ENCODE measurements around the gene UBC.
"Not testable (repeated sequence)": the region's sequence is repeated elsewhere in the genome, so short reads cannot be mapped to it uniquely, and the experiment has no call there.

Gene UBC

DNA sequence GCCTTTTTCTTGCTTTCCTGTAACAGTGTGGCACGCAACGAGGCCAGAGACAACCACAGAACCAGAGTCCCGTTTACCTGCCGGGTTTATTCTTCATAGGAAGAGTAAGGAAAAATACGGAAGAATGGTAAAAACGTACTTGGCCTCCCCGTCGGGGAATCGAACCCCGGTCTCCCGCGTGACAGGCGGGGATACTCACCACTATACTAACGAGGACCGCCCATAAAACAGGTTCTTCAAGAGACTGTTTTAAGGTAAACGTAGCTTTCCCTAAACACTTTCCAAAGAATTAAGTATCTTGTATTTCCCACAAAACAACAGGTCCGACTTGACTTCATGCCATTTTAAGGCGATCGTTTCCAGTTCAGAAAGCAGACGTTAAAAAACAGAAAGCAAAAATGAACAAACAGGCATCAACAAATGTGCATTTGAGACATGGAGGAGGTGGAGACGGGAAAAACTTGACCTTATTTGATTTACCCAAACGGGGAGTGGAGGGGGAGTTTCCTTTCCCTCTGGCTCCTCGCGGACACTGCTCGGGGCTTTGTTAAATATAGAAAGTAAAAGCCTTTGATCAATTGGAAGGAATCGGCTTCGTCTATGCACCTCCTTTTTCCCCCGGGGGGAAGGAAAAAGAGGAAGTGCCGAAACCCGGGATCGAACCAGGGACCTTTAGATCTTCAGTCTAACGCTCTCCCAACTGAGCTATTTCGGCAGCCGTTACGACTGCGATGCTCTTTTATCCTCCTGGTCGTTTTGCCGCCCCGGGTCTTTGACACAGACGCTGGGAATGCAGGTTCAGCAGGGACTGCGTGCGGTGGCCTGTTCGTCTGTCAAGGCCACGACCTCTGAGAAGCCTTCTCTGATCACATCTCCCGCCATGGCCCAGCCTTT lies 13.0 kb upstream of the UBC start:
- no peak for DNase-seq (ENCODE audit: extremely low read depth, low read depth)
- TF ChIP-seq, protein P1, sequence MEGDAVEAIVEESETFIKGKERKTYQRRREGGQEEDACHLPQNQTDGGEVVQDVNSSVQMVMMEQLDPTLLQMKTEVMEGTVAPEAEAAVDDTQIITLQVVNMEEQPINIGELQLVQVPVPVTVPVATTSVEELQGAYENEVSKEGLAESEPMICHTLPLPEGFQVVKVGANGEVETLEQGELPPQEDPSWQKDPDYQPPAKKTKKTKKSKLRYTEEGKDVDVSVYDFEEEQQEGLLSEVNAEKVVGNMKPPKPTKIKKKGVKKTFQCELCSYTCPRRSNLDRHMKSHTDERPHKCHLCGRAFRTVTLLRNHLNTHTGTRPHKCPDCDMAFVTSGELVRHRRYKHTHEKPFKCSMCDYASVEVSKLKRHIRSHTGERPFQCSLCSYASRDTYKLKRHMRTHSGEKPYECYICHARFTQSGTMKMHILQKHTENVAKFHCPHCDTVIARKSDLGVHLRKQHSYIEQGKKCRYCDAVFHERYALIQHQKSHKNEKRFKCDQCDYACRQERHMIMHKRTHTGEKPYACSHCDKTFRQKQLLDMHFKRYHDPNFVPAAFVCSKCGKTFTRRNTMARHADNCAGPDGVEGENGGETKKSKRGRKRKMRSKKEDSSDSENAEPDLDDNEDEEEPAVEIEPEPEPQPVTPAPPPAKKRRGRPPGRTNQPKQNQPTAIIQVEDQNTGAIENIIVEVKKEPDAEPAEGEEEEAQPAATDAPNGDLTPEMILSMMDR (IDR thresholded peaks at IDR 0.05; ENCODE audit: low read depth, low read length, missing control alignments) = no peak
- H3K4me3 ChIP-seq (replicated peaks; ENCODE audit: low read depth, low read length) = peak overlapping the region; percentile 61

DNA sequence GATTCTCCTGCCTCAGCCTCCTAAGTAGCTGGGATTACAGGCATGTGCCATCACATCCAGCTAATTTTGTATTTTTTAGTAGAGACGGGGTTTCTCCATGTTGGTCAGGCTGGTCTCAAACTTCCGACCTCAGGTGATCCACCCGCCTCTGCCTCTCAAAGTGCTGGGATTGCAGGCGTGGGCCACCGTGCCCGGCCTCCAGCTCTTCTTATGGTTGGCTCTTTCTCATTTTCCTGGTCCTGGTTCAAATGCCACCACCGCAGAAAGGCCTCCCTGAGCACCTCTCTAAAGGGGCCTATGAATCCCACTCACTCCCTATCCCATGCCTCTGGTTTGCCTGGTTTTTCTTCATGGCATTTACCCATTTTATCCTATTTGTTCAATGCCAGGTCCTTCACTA lies 11.3 kb upstream of the UBC start:
- H3K4me3 ChIP-seq (replicated peaks; ENCODE audit: low read depth, low read length); DNase-seq (ENCODE audit: extremely low read depth, low read depth): not testable (repeated sequence)

DNA sequence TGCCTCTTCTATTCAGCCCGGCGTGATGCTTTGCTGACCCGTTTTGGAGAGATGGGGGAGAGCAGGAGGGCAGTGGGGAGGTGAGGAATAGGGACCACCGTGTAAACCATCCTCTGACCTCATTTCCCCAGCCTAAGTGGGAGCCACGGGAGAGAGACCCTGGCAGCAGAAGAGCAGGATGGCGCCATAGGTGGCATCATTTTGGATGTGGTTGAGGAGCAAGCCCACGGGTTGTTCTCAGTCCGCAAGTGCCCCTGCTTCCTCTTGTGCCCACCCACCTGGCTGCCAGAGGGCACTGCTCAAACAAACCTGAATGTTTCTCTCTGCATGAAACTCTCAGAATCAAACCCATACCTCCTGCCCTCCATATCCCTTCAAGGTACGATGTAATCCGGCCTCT lies 10.7 kb upstream of the UBC start:
- DNase-seq (ENCODE audit: extremely low read depth, low read depth) = no peak
- TF ChIP-seq, protein P1 (IDR thresholded peaks at IDR 0.05; ENCODE audit: low read depth, low read length, missing control alignments) = no peak
- no peak overlapping the region for H3K4me3 ChIP-seq (replicated peaks; ENCODE audit: low read depth, low read length)

DNA sequence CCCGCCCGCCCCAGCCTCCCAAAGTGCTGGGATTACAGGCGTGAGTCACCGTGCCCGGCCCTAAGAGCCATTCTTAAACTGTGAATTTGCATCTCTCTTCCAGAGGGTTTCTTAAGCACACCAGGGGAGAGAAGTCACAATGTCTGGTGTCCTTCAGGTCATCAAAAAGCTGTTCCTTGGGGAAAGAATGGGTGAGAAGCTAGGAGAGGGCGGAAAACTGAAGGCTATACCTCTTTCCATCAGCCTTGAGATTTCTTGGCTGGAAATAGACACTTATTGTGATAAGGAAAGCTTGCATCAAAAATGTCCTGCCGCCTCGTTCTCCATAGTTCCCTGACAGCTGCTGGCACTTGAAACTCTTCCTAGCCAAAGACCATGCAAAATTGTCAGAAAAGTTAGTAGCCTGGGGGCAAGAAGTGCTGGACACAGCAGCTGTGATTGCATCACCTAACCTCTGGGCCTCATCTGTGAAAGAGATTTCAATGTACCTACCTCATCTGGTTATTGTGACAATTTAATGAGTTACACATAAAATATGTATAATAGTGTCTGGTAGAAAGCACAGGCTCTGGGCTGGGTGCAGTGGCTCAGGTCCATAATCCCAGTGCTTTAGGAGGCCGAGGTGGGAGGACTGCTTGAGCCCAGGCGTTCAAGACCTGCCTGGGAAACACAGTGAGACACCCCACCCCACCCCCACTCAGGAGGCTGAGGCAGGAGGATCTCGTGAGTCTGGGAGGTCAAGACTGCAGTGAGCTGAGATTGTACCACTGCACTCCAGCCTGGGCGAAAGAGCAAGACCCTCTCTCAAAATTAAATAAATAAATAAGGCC lies 9.7 kb upstream of the UBC start:
- H3K4me3 ChIP-seq (replicated peaks; ENCODE audit: low read depth, low read length) = no peak overlapping the region
- TF ChIP-seq, protein P1 (IDR thresholded peaks at IDR 0.05; ENCODE audit: low read depth, low read length, missing control alignments) = no peak
- DNase-seq (ENCODE audit: extremely low read depth, low read depth) = no peak

DNA sequence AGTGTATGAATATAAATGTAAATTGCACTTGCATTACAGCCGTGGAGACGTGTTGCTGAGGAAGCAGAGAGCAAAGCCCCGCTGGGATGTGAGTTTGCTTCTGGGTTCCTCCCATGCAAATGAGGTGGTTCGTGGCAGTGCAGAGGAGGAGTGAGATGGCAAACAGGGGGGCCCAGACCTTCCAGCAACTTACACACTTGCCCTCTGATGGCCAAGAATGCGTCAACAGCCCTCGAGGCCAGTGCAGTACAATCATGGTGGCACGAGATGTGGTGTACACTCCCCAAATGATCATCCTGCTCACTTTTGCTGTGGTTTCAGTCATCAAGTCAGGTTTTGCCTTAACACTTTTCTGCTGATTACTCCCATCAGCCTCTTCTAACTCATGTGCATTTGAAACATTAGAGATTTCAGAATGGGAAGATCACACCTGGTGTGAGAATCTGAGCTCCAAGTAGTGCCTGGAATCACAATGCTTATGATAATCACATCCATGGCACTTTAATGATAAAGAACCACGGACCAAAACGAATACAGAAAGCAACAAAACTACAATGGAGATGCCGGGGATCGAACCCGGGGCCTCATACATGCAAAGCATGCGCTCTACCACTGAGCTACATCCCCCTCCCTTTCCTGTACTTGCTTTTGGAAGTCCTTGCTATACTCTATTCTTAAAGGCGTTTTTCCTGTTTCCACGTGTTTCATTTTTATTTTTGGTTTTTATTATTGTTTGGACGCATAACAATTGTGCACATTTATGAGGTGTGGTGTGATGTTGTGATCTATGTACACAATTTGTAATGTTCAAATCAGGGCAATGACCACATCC lies 7.0 kb upstream of the UBC start:
- TF ChIP-seq, protein P1 (IDR thresholded peaks at IDR 0.05; ENCODE audit: low read depth, low read length, missing control alignments) = no peak
- peak overlapping the region; percentile 46 for H3K4me3 ChIP-seq (replicated peaks; ENCODE audit: low read depth, low read length)
- no peak for DNase-seq (ENCODE audit: extremely low read depth, low read depth)

DNA sequence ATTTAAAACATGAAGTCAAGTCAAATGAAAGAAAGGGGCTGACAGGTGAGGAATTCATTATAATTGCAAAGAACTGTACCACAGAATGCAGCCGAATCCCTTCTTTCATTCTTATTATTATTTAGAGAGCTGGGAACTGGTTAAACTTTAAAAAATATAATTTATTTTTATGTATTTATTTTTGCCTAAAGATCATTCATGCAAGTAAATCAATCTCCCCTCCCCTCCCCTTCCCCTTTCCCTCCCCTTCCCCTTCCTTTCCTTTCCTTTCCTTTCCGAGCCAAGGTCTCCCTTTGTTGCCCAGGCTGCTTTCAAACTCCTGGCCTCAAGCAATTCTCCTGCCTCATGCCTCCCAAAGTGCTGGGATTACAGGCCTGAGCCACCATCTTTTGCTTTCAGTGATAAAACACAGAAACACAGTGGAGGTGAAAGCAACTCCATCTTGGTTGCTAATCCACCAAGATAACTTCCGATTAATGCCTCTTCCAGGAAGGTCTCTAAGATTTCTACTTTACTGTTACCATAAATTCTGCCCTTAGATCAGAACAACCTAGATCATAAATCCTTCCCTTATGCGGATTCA lies 6.0 kb upstream of the UBC start:
- DNase-seq (ENCODE audit: extremely low read depth, low read depth) = no peak
- H3K4me3 ChIP-seq (replicated peaks; ENCODE audit: low read depth, low read length) = no peak overlapping the region
- TF ChIP-seq, protein P1 (IDR thresholded peaks at IDR 0.05; ENCODE audit: low read depth, low read length, missing control alignments) = no peak

All from HFF-Myc (cell line).